HG02852 (cell line): Measurements from ENCODE around the gene OSBPL6.
"Not testable (repeated sequence)": the region's sequence is repeated elsewhere in the genome, so short reads cannot be mapped to it uniquely, and the experiment has no call there.

Experiments used
- ATAC-seq: cut with Tn5 transposase; IDR thresholded peaks from one replicate; pipeline ENCODE4 v1.9.1; 2021; ENCODE audit warnings: mild to moderate bottlenecking, moderate library complexity; ENCODE audit not compliant: unreplicated experiment

Gene OSBPL6

DNA sequence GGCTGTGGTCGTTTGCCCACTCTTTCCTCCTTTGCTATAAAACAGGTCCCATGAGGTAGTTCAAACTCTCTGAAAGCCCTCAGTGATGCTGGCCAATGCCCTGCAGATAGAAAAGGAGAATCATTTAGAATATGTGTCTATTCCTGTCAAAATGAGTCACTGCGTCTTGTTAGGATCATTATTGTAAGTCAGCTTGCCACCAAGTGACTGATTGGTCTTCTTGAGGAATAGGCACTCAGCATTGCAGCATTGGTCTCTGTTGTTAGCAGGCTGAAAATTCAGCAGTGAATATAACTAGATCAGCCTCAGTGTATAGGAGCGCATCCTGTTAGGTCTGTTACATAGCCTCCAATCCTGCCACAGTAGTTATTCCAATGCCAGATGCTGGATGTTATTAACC lies 227.8 kb downstream of the OSBPL6 start:
- no peak for ATAC-seq

DNA sequence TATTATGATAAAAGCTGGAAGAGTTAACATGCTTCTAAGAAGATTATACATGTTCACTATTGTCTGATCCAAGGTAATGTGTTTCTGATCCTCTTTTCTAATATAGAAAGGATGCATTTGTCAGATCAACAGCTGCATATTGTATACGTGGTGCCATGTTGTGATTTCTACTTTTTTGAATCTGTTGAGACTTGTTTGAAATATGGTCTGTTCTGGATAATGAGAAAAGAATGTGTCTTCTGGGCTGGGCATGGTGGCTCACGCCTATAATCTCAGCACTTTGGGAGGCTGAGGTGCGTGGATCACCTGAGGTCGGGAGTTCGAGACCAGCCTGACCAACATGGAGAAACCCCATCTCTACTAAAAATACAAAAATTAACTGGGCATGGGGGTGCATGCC lies 229.4 kb downstream of the OSBPL6 start:
- not testable (repeated sequence) for ATAC-seq

DNA sequence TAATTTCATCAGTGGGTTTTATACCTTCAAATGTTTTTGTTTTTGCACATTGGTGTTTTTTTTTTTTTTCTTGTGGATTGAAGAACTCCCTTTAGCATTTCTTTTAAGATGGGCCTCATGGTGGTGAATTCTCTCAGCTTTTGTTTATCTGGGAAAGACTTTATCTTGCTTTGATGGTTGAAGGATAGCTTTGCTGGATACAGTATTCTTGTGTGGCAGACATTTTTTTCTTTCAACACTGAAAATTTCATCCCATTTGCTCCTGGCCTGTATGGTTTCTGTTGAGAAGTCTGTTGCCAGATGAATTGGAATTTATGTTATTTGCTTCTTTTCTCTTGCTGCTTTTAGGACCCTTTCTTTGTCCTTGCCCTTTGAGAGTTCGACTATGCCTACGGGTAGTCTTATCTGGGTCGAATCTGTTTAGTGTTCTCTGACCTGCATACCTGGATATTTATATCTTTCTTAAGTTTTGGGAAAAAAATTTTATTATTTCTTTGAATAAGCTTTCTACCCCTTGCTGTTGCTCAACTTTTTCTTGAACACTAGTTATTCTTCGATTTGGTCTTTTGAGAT lies 231.0 kb downstream of the OSBPL6 start:
- ATAC-seq: no peak

DNA sequence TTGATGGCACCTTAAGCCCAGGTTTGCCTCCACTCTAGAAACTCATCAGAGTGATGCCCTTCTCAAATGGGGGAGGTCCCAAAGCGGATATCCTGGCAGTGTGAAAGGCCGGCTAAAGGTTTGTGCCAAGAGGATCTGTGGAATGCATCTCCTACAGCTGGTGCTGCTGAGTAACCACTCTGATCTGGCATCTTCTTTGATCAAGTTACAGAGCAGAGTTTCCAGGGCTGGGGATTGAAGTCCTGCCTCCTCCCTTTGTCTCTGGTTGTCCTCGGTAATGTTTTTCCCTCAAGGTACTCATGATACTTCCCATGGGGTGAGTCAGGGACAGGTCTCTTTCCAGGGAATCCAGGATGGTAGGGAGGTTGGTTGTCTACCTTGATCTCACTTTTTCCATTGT lies 232.1 kb downstream of the OSBPL6 start:
- no peak for ATAC-seq

DNA sequence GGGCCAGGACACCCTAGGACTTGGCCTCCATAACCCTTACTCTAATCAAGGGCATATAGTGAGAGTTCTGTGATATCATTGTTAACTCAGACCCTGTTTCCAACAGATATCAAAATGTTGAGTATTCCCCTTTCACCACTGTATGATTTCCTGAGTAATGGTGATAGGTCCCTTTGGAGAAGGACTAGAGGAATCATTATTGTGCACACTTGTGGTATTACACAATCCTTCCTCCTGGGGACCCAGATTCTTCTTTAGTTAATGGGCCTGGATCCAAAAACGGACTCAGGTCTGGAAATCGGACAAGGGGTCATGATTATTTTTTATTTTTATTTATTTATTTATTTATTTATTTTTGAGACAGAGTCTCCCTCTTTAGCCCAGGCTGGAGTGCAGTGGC lies 233.1 kb downstream of the OSBPL6 start:
- ATAC-seq: no peak

DNA sequence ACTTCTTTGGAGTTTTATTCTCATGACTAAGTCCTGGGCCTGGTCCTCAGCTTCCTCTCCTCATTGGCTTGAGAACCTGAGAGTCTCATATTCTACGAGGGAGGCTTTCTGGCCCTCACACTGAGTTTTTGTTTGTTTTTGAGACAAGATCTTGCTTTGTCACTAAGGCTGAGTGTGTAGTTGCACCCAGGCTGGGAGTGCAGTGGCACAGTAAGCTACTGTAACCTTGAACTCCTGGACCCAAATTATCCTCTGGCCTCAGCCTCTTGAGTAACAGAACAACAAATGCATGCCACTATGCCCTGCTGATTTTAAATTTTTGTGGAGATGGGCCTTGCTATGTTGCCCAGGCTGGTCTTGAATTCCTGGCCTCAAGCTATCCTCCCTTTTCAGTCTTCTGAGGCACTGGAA lies 234.1 kb downstream of the OSBPL6 start:
- ATAC-seq: no peak

DNA sequence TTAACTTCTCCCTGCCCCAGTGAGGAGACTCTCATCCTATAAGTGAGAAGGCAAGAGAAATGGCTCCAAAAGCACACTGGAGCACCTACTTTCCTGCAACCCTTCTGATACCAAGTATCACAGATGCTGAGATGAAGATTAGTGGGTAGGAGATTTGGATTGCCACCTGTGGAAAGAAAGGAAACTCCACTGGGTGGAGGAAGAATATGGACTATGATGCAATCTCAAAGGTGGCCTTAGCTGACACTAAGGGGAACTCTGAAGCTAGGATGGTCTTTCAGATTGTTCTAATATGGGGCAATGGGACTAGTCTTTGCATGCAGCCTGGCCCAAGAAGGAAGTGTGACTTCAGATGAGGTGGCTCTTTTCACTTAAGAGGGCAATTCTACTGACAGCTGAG lies 235.0 kb downstream of the OSBPL6 start:
- no peak for ATAC-seq

DNA sequence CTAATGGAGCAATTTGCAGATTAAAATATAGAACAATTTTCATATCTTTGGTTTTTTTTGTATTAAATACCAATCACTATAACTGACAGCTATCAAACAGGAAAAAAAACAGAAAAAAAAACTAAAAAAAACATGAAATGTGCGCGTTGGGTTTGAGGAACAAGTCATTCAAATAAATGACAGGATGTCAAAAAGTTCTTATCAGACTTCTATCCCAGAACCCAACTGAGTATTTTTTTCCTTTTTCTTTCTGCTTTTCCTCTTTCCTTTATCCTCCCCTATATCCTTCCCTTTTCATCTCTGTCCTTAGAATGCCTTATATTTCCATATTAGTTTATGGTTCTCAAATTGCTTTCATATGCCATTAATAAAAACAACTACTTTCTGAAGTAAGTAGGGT lies 242.3 kb downstream of the OSBPL6 start:
- no peak for ATAC-seq

DNA sequence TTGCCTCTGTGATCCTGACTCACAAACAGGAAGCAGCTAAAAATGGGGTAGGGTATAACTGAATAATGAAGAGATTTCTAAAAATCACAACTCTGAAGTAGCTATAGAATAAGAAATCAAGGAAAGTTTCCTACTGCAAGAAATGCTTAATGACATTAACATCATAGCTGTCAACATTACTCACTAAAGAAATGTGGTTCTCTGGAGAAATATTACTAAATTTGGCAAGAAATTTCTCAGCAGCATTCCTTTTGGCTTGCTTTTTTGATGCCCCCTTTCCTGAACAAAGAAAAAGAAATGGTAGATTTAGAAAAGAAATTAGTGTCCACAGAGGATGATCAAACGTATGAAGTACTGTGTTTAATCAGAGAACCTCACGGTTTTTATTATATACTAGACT lies 247.1 kb downstream of the OSBPL6 start:
- ATAC-seq: no peak

DNA sequence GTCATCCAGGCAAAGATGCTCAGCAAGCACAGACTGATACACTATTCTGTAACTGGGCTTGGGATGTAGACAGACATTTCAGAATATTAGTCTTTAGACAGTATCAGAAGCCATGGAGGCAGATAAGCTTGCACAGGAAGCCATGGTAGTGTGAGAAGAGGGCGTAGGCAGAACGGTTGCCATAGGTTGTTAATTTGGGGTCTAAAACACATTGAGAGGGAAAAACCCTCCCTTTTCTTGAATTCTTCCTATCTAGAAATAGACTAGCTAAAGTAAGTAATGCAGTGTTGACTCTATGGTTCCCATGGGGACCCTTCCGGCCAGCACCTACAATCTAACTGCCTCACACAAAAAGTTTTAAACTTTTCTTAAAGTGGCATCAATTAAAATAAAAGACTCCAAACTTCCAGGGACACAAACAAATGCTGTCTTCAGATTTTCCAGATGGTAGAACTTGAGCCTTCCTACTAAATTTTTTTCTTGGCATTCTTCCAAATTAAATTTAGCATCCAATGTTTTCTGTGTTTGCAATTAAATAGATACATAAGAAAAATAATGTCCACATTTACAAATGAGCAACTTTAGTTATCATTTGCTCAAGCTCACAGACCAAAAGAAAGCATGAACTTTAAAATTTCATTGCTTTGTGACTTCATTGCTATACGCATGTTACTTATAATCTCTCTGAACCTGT lies 254.8 kb downstream of the OSBPL6 start:
- no peak for ATAC-seq

DNA sequence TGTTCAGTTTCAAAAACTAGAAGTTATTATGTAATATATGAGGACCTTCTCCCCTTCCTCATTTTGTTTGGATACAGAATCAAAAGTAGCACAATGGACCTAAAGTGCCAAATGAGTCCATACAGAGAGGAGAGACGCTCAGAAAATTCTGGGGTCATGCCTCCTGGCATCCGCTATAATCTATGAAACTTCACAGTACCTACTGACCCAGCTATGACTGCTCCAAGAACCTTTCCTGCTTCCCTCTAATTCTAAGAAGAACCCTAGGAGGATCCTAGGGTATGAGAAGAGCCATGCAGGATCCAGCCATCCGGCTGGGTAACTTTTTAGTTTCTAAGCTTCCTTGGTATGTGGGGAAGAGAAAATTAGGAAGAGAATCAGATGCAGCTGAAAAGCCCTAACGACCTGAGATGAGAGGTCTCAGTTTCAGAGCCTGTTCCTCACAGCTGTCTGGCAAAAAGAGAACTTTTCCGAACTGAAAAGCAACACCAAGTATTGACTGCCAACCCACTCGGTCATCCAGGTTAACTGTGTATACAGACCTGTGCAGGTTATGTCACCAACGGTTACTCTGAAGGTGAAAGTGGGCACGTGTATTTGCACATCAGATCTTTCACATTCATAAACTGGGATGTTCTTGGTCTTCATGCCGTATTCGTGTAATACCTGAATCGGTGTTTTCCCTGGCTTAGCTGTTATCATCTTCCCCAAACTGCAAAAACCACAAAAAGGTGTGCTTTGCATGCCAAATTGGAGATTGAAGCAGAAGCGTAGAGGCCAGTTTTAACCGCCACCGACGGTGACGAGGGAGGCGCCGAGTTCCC lies 255.6 kb downstream of the OSBPL6 start:
- ATAC-seq: peak; percentile 7

DNA sequence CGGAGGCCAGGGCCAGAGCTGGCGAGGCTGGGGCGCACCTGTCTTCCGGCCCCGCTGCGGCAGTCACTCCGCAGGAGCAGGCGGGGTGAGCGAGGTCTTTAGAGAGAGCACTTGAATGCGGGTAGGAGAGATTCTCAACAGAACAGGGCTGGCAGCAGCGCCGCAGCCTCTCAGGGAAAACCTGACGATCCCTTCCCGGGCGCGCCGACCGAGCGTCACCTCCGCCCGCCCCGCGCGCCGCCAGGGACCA lies 256.1 kb downstream of the OSBPL6 start:
- ATAC-seq: peak; percentile 49

DNA sequence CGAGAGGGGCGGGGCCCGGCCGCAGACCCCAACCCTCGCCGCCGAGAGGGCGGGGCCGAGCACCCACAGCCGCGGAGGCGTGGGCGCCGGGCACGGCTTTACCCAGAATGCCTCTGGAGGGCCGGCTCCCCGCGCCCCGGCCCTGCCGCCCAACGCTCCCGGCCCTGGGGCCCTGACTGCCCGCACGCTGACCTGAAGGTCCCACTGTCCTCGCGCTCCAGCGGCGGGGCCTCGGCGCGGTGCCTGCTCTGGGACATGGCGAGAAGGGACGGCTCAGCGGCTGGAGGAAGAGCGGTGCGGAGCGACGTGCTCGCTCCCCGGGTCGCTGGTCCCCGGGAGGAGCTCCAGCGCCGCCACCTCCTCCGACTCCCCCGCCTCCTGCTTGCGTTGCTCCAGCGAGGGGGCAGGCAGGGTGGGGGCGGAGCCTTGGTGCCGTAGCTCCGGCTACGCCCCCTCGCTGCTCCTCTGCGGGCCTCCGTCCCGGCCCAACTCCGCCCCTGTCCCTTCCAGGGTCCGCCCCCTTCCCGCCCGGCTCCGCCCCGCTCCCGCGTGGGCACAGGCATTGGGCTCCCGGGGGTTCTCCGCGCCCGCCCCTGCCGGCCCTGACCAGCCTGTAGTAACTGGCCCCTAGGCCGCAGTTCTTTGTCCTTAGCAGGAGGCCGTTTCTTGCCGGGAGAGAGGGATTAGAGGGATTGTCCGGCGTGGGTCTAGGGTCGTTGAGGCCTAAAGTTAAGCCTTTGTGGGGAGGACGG lies 256.6 kb downstream of the OSBPL6 start, which contains the start of the genes PJVK and PRKRA:
Gene PJVK, plus strand, starts transcription at position 605 of the 752 bp plus-strand sequence. CDS start 2,032 bp downstream, outside the sequence.
Gene PRKRA, minus strand, starts transcription at position 402 of the 752 bp plus-strand sequence. Its CDS starts 145 bp downstream, at position 257.
- ATAC-seq: peak; percentile 84

DNA sequence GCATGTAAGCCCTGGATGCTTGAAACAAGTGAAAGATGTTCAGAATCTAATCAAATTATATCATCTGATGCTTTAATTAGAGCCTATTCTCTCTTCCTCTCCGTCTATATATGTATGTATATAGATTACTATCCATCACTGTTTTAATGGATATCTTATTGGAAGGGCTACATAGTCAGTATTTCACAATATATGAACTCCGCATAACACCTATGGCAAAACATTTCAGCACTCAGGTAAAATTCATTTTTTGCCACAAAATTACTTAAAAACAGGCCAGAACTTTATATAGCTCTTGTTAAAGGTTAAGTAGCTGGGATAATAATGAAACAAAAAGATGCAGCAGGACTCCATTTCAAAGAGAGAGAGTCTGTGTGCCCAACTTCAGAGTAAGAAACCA lies 258.0 kb downstream of the OSBPL6 start:
- no peak for ATAC-seq
